OCI-LY1 (cell line): ENCODE data around the gene AGER.

Source experiments
- H2AFZ ChIP-seq: fragments of 200-600 bp; sonication (generic), shearing (Covaris generic); 2 replicates; pipeline ENCODE4 v1.6.0; 2014; ENCODE audit warnings: antibody characterized with exemption, mild to moderate bottlenecking, low read length
- H3F3A ChIP-seq: fragments of 200-600 bp; sonication (generic), shearing (Covaris generic); 2 replicates; pipeline ENCODE4 v1.6.0; 2014; ENCODE audit warnings: mild to moderate bottlenecking, antibody characterized with exemption, low read length, moderate library complexity; ENCODE audit not compliant: insufficient read depth
- H3K27ac ChIP-seq: fragments of 200-600 bp; sonication (generic); 2 replicates; pipeline ENCODE4 v1.5.1; 2014; ENCODE audit warnings: low read length, mixed run types, mild to moderate bottlenecking, low read depth; ENCODE audit not compliant: poor library complexity, severe bottlenecking
- H3K27me3 ChIP-seq: fragments of 200-600 bp; sonication (generic); 2 replicates; pipeline ENCODE4 v1.6.0; 2014; ENCODE audit warnings: antibody characterized with exemption, mild to moderate bottlenecking, low read length, moderate library complexity; ENCODE audit not compliant: insufficient read depth
- H3K36me3 ChIP-seq: fragments of 200-600 bp; sonication (generic); 2 replicates; pipeline ENCODE4 v1.6.1; 2014; ENCODE audit warnings: mild to moderate bottlenecking, antibody characterized with exemption, low read length, moderate library complexity, mixed read lengths; ENCODE audit not compliant: insufficient read depth
- H3K4me1 ChIP-seq: fragments of 200-600 bp; sonication (generic); 2 replicates; pipeline ENCODE4 v1.5.1; 2014; ENCODE audit warnings: mild to moderate bottlenecking, low read length, moderate library complexity; ENCODE audit not compliant: insufficient read depth, severe bottlenecking
- H3K4me2 ChIP-seq: fragments of 200-600 bp; sonication (generic), shearing (Covaris generic); 2 replicates; pipeline ENCODE4 v1.6.1; 2014; ENCODE audit warnings: low read length
- H3K4me3 ChIP-seq: fragments of 200-600 bp; sonication (generic); 2 replicates; pipeline ENCODE4 v1.5.1; 2014; ENCODE audit warnings: low read length, low read depth, mild to moderate bottlenecking, mixed read lengths; ENCODE audit not compliant: poor library complexity, severe bottlenecking
- H3K79me2 ChIP-seq: fragments of 200-600 bp; shearing (Covaris generic); 2 replicates; pipeline ENCODE4 v1.6.1; 2016; ENCODE audit warnings: mixed run types, low read length, mixed read lengths; ENCODE audit not compliant: insufficient read depth
- H3K9ac ChIP-seq: fragments of 200-600 bp; sonication (generic), shearing (Covaris generic); 2 replicates; pipeline ENCODE4 v1.6.1; 2014; ENCODE audit warnings: mild to moderate bottlenecking, low read length, mixed read lengths
- H3K9me2 ChIP-seq: fragments of 200-600 bp; sonication (generic), shearing (Covaris generic); 2 replicates; pipeline ENCODE4 v1.6.1; 2014; ENCODE audit warnings: low read depth, mild to moderate bottlenecking, low read length, mixed read lengths
- H3K9me3 ChIP-seq: fragments of 200-600 bp; shearing (Covaris generic); 2 replicates; pipeline ENCODE4 v1.6.1; 2014; ENCODE audit warnings: low read length, mixed read lengths
- H4K20me1 ChIP-seq: fragments of 200-600 bp; sonication (generic), shearing (Covaris generic); 2 replicates; pipeline ENCODE4 v1.6.0; 2016; ENCODE audit warnings: mild to moderate bottlenecking, low read length; ENCODE audit not compliant: insufficient read depth
- EZH2 ChIP-seq: fragments of 200-600 bp; sonication (generic), shearing (Covaris generic); IDR thresholded peaks from 2 replicates; pipeline ENCODE4 v1.8.0; 2017; ENCODE audit warnings: borderline replicate concordance, mixed run types, mild to moderate bottlenecking, antibody characterized with exemption, low read length, moderate library complexity, mixed read lengths
- TF ChIP-seq, protein P1 (sequence below): fragments of 200-600 bp; sonication (generic), shearing (Covaris generic); IDR thresholded peaks from 2 replicates; pipeline ENCODE4 v1.5.1; 2017; ENCODE audit warnings: mild to moderate bottlenecking, antibody characterized with exemption, low read length, moderate library complexity, mixed read lengths

The AGER gene

GRCh38 chr6:32192608-32193039 lies 8.6 kb upstream of the AGER start, which contains the start of gene GPSM3:
GPSM3 (minus strand) TSS chr6:32192643; CDS start chr6:32192513, 130 bp downstream.
- peak within 1 kb of the TSS; percentile 86 for H3K9ac ChIP-seq
- H3K27ac ChIP-seq: peak within 1 kb of the TSS; percentile 88
- peaks cover 65% of the 10 kb centered on the region for H3K4me1 ChIP-seq

DNA sequence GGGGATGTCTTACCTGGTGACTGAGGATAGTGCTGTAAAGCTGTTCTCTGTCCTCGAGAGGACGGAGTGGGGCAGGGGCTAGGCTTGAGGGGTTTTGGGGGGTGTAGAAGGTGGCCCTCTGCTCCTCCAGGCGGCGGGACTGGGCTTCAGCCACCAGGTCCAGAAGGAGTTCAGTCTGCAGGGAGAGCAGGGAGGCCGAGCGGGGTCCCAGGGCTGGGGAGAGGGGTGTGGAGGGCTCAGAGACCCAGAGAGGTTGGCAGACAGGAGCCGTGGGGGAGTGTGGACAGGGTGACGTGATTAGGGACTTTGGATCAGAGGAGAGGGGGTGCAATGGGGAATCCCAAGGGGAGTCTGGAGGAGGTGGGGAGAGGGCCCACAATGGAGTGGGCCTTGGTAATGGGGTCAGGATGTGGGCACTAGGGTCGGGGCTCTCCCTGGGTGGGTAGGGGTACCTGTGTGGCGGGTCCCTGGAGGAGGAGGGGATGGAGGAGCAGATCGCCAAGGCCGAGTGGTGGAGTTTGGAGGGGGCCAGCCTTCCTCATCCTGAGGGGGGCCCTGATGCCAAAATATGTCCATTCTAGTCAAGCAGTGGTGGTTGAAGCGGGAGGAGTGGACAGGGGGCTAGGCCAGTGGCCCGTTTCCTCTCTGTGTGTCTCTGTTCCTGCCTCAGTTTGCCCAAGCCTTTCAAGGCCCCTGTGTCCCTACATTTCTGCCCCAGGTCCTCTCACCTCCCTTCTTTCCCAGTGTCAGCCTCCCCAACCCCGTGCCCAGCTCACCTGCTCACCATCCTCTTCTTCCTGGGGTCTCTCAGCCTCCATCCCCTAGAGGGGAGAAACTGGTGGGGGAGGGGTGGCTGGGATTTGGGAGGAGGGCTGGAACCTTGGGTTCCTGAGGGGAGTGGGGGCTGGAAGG lies 7.9 kb upstream of the AGER start:
- peaks cover 58% of the 10 kb centered on the region for H3K4me1 ChIP-seq

More at GRCh38 chr6:32192608-32193039, 8.6 kb upstream of the AGER start, which contains the start of gene GPSM3:
- no peaks in the 10 kb centered on the region for H4K20me1 ChIP-seq
- peak within 1 kb of the TSS; percentile 73 for H3K4me3 ChIP-seq
- 0 out of 2 replicates have a peak, but pooled peaks cover 3% of the 10 kb centered on the region for H3F3A ChIP-seq
- no peaks in the 10 kb centered on the region for H3K79me2 ChIP-seq
- peak within 1 kb of the TSS; percentile 86 for H3K4me2 ChIP-seq
- peaks cover 7% of the 10 kb centered on the region; the same call in 1 of the 2 replicates for H3K36me3 ChIP-seq
- H3K9me3 ChIP-seq: no peaks in the 10 kb centered on the region
- TF ChIP-seq EZH2: no peak
- TF ChIP-seq, protein P1, sequence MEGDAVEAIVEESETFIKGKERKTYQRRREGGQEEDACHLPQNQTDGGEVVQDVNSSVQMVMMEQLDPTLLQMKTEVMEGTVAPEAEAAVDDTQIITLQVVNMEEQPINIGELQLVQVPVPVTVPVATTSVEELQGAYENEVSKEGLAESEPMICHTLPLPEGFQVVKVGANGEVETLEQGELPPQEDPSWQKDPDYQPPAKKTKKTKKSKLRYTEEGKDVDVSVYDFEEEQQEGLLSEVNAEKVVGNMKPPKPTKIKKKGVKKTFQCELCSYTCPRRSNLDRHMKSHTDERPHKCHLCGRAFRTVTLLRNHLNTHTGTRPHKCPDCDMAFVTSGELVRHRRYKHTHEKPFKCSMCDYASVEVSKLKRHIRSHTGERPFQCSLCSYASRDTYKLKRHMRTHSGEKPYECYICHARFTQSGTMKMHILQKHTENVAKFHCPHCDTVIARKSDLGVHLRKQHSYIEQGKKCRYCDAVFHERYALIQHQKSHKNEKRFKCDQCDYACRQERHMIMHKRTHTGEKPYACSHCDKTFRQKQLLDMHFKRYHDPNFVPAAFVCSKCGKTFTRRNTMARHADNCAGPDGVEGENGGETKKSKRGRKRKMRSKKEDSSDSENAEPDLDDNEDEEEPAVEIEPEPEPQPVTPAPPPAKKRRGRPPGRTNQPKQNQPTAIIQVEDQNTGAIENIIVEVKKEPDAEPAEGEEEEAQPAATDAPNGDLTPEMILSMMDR: no peak
- no peaks in the 10 kb centered on the region for H3K27me3 ChIP-seq
- H2AFZ ChIP-seq: peak within 1 kb of the TSS; percentile 54; the same call in 1 of the 2 replicates
- no peaks in the 10 kb centered on the region for H3K9me2 ChIP-seq

GRCh38 chr6:32190911-32191677 lies 7.0 kb upstream of the AGER start:
- Histone ChIP-seq H3K36me3 (peaks cover 23% of the 10 kb centered on the region; the same call in 1 of the 2 replicates), H3K27ac (peak overlapping the region; percentile 88), H3K4me3 (peak overlapping the region; percentile 73), H3K79me2 (no peaks in the 10 kb centered on the region), H3K4me1 (peaks cover 50% of the 10 kb centered on the region), H3K27me3 (no peaks in the 10 kb centered on the region), H3F3A (0 out of 2 replicates have a peak, but pooled peaks cover 3% of the 10 kb centered on the region), H2AFZ (no peak overlapping the region), H4K20me1 (no peaks in the 10 kb centered on the region), H3K4me2 (peak overlapping the region; percentile 86), H3K9me2 (no peaks in the 10 kb centered on the region), H3K9ac (peak overlapping the region; percentile 86), H3K9me3 (no peaks in the 10 kb centered on the region)
- TF ChIP-seq EZH2: no peak
- TF ChIP-seq, protein P1: no peak

More for the DNA sequence above, 7.9 kb upstream of the AGER start:
- H3K9ac ChIP-seq: peak overlapping the region; percentile 86
- H2AFZ ChIP-seq: no peak overlapping the region
- peak overlapping the region; percentile 86 for H3K4me2 ChIP-seq
- TF ChIP-seq EZH2: no peak
- TF ChIP-seq, protein P1: no peak
- H3K27ac ChIP-seq: peak overlapping the region; percentile 88
- peak overlapping the region; percentile 73 for H3K4me3 ChIP-seq
- H3K27me3 ChIP-seq: no peaks in the 10 kb centered on the region
- no peaks in the 10 kb centered on the region for H4K20me1 ChIP-seq
- H3F3A ChIP-seq: 0 out of 2 replicates have a peak, but pooled peaks cover 3% of the 10 kb centered on the region
- H3K36me3 ChIP-seq: peaks cover 14% of the 10 kb centered on the region; the same call in 1 of the 2 replicates
- H3K9me3 ChIP-seq: no peaks in the 10 kb centered on the region
- H3K9me2 ChIP-seq: no peaks in the 10 kb centered on the region
- no peaks in the 10 kb centered on the region for H3K79me2 ChIP-seq
